HG02759 (cell line): ENCODE results near the gene RMI2.
"Not testable (repeated sequence)": the region's sequence is repeated elsewhere in the genome, so short reads cannot be mapped to it uniquely, and the experiment has no call there.

Source experiments
- ATAC-seq: cut with Tn5 transposase; IDR thresholded peaks from one replicate; pipeline ENCODE4 v1.9.1; 2021; ENCODE audit warnings: mild to moderate bottlenecking, moderate library complexity; ENCODE audit not compliant: unreplicated experiment

Gene RMI2

DNA sequence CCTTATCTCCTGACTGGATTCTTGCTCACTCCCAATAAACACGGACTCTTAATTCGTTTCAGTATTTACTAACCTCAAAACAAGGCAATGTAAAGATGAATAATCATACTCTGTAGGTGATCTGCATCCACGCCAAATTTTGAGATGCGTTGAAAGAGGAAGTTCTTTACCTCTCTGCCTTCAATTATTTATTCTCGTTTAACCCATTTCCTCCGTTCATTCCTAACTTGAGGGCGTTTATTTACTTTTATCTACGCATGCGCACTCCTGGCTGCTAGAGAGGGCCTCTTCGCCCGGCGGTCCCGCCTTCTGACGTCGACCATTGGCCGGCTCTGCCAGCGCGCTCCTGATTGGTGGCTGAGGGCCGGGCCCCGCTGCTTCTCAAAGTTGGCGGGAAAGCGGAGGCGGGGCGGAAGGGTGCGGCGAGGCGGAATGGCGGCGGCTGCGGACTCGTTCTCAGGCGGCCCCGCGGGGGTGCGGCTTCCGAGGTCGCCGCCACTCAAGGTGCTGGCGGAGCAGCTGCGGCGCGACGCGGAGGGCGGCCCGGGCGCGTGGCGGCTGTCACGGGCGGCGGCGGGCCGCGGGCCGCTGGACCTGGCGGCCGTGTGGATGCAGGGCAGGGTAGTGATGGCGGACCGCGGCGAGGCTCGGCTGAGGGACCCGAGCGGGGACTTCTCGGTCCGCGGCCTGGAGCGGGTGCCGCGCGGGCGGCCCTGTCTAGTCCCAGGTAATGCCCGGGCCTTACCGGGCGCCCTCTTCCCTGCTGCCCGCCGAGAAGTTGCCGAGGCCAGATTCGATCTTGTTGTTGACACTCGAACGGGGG is at the start of gene RMI2:
Gene RMI2 (plus strand): TSS at position 420 of the 823 bp plus-strand sequence. CDS start 13 bp downstream, at position 433.
- ATAC-seq, result peak; percentile 98

DNA sequence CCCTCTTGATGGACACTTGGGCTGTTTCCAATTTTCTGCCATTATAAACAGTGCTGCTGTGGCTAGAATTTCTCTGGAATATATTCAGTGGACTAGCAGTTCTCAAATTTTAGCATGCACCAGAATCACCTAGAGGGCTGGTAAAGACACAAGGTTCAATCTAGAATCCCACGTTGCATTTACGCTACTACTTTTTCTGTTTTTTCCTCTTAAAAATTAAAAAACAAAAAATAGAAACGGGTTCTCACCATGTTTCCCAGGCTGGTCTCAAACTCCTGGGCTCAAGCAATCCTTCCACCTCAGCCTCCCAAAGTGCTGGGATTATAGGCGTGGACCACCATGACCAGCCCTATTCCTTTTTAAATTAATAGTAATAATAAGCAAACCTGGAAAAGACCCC is 49.6 kb upstream of the RMI2 start:
- ATAC-seq, result no peak

DNA sequence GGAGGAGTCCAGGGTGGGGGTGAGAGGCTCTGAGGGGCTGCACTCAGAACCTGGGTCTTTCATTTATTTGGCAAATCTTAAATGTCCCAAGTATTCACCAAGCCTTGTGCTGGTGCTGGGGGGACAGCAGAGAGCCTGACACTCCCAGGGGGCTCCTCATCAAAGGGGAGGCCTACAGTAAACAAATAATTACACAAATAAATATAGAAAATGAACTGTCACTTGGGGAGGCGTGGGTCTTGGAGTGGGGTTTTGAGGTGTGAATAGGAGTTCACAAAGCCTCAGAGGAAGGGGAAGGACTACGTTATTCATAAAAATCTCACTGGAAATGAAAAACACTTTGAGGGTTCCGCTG is 48.9 kb upstream of the RMI2 start:
- ATAC-seq, result no peak

DNA sequence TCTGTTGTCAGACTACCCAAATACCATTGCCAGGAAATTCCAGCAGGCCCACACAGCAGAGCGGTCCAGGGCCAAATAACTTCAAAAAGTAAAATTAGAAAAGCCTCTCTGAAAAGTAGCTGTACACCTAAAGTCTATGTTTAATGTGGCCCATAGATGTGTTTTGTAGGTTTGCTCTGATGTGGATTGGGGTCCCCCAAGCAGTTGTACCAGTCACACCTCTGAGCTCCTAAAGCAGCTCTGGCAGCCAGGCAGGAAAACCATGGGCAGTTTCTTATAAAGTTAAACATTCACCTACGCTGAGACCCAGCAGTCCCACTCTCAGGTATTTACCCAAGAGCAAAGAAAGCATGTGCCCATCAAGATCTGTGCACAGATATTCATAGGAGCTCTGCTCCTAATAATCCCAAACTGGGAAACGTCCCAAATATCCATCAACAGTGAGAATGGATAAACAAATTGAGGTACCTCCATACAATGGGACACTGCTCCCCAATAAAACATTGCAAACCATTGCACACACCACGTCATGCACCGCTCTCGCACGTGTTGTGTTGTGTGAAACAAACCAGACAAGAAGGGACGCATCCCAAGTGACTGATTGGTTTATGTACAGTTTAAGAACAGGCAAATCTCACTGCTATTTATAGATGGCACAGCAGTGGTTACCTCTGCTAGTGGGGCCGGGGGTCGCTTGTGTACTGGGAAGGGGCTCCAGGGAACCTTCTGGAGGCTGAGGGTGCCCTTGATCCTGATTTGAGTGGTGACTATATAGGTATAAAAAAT is 48.4 kb upstream of the RMI2 start:
- peak; percentile 13 for ATAC-seq

DNA sequence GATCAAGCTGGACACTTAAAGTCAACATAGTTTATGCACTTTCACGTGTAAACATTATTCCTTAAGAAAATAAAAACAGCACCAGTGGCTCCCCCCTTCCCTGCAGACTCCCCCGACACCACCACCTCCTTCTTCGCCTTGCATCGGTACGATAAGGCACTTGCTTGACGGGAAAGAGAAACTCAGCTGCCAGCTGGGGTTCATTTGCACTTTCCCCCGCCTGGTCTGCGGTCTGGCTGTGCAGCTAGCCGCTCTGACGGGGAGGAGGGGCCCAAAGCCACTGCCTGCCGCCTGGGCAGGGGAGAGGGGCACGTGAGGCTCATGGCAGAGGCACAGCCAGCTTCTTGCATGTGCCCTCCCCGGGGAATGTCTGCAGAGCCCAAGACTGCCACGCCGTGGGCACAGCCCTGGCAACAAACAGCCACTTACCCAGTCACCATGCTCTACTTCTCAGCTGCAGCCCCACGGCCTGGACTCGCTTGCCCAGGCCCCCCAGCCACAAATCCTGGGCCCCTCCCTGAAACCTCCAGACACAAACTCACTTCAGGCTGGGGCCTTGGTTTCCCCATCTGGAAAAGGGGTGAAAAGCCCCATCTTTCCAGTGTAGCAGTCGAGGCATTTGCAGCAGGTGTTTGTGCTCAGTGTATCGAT is 47.6 kb upstream of the RMI2 start:
- ATAC-seq, result peak; percentile 91

DNA sequence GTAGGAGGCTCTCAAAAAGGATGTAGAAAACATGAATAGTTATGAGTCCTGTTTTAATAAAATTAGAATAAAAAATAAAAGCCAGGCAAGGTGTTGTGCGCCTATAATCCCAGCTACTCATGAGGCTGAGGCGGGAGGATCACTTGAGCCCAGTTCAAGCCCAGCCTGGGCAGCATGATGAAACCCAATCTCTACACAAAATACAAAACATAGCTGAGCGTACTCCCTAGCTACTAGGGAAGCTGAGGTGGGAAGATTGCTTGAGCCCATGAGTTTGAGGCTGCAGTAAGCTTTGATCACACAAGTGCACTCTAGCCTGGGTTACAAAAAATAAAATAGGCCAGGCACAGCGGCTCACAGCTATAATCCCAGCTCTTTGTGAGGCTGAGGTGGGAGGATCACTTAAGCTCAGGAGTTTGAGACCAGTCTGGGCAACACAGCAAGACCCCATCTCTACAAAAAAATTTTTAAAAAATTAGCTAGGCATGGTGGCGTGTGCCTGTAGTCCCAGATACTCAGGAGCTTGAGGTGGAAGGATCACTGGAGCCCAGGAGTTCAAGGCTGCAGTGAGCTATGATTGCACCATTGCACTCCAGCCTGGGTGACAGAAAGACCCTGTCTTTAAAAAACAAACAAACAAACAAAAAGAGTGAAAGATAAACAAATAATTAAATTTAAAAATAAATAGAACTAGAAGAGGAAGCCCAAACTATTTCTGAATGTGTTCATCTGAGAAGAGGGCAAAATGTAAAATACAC is 46.9 kb upstream of the RMI2 start:
- ATAC-seq, result no peak

DNA sequence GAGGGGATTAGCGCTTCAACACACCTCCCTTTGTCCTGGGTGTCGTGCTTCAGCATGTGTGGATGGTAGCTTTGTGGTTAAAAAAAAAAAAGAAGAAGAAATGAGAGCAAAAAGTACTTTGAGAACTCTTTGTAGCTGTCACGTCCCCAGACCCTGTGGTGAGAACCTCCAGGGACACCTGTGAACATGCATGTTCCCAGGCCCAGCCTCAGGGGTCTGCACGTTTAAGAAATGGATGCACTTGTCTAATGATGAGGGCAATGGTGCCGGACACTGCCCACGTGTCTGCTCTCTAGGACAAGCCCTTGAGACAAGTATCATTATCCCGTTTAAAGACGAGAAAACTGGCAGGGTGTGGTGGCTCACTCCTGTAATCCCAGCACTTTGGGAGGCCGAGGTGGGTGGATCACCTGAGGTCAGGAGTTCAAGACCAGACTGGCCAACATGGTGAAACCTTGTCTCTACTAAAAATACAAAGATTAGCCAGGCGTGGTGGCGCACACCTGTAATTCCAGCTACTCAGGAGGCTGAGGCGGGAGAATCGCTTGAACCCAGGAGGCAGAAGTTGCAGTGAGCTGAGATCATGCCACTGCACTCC is 46.2 kb upstream of the RMI2 start:
- ATAC-seq, result not testable (repeated sequence)

DNA sequence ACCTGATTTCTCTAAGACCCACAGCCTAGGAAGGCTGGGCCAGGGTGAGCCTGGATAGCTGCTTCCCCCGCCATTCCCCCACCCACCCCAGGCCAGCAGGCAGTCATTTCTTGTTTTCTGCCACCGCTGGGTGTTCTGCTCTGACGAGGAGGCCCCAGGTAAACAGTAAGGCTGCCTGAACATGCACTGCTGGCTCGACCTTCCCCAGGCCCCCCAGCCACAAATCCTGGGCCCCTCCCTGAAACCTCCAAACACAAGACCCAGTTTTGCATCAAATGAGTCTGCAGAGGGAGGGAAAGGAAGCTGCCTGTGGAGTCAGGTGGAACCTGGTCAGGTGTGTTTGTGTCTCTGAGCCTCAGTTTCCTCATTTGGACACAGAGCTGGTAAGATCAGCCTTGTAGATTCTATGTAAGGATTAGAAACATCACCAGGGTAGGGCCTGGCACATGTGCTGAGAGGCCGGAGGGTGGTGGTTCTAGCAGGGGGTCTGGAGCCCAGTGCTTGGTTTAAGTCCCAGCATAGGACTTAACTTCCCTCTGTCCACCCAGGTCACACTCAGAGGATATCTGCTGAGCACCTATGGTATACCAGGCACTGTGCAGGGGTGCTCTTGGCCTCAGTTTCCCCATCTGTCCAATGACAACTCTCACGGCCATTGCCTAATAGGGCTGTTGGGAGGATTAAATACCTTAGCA is 45.2 kb upstream of the RMI2 start:
- no peak for ATAC-seq

DNA sequence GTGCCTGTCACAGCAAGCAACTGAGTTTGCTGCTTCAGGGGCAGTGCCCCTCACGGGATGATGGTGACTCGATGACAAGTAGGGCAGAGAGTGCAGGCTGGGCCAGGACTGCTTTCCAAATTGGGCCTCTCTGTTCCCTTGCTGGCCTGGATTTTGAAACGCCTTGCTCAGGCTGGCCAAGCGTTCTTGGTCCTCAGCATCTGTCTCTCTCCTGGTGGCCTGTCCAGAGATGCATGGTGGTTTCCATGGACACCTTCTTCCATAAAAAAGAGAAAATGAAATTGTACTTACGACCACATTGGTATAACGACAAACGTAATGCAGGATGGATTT is 44.7 kb upstream of the RMI2 start:
- no peak for ATAC-seq

DNA sequence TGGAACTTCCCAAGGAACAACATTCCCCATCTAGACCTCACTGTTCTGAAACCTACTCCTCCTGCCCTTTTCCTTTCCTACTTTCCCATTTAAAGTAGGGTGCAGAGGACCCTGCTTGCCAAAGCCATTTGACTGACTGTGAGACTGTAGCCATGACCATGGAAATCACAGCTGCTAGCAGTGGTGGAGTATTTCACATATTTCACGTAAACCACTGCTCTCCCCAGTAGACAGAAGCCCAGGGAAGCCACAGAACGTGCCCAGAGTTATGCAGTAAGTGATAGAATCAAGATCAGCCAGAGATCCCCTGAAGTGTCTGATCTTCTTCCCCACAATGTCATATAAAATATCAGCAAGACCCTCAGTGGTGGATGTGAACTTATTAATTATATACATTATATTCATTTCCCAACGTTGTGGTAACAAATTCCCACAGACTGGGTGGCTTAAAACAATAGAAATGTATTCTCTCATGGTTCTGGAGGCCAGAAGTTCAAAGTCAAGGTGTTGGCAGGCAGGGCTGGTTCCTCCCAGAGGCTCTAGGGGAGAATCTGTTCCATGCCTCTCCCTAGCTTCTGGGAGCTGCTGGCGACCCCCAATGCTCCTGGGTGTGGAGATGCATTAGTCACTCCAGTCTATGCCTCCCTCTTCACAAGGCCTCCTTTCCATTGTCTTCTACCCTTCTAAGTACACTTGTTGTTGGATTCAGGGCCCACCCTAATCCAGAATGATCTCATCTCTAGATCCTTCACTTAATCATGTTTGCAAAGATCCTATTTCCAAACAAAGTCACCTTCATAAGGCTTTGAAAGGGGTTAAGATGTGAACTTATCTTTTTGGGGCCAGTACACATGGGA is 43.4 kb upstream of the RMI2 start:
- ATAC-seq, result no peak

DNA sequence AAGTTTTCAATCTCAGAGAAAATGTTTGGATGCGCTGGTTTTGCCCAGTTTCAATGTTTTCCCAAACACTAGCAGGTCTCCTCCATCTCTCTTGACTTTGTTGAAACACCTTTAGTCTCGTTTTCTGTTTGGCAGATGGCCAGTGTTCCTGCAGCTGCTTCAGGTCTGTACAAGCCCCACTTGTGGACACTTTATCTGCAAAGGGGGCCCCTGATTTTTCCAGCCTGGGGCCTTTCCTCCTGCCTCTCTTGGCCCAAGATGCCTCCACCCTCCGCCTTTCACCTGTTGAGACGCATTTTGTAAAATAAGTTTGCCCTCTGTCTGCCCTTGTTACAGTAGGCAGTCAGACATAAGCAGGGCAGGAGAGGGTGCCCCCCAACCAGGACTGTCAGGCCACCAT is 42.3 kb upstream of the RMI2 start:
- ATAC-seq, result no peak

DNA sequence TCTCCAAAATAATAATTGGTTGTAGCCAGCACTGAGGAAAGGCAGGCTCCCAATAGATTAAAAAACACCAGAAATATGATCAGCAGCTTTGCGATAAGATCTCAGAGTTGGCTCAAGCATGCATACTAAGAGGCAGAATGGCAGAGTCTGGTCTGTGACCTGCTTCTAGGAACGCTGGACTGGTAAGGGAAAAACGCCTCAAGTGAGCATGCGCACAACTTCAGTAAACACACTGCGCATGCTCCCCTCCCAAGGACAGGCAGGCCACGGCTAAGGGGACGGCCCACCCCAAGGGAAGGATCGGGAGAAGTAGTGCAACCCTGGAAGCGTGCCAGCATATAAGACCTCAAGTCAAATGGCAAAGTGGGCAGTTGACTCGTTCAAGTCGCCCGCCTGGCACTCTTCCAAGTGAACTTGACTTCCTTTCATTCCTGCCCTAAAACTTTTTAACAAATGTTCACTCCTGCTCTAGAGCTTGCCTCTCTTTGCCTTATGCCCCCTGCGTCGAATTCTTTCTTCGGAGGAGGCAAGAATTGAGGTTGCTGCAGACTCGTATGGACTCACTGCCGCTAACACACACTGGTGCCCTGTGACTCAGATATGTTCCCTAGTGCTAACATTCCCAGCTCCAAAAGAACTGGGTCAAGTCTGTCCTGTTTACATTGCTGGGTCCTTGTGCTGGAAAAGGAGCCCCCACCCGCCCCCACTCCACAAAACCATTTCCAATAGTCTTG is 41.7 kb upstream of the RMI2 start:
- no peak for ATAC-seq

DNA sequence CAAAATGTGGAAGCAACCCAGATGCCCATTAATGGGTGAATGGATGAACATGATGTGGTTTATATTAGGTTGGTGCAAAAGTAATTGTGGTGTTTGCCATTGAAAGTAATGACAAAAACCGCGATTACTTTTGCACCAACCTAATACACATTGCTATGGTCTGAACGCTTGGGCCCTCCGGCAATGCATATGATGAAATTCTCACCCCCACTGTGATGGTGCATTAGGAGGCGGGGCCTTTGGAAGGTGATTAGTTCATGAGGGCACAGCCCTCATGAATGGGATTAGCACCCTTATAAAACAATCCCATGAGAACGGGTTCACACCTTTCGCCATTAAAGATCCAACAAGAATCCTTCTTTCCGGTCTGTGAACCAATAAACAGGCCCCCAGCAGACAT is 38.9 kb upstream of the RMI2 start:
- ATAC-seq, result no peak

DNA sequence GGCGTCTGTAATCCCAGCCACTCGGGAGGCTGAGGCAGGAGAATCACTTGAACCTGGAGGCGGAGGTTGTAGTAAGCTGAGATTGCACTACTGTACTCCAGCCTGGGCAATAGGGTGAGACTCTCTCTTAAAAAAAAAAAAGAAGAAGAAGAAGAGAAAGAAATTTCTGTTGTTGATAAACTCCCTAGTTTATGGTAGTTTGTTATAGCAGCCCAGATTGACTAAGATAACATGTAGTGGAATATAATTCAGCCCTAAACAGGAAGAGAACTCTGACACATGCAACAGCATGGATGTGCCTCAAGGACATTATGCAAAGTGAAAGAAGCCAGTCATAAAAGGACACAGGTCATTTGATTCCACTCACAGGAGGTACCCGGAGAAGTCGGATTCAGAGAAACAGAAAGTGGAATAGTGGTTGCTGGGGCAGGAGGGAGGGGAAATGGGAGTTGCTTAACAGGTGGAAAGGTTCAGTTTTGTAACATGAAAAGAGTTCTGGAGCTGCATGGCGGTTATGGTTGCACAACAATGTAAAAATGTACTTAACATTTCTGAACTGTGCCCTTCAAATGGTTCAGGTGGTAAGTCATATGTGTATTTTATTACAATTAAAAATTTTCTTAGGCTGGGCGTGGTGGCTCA is 38.1 kb upstream of the RMI2 start:
- ATAC-seq, result no peak

DNA sequence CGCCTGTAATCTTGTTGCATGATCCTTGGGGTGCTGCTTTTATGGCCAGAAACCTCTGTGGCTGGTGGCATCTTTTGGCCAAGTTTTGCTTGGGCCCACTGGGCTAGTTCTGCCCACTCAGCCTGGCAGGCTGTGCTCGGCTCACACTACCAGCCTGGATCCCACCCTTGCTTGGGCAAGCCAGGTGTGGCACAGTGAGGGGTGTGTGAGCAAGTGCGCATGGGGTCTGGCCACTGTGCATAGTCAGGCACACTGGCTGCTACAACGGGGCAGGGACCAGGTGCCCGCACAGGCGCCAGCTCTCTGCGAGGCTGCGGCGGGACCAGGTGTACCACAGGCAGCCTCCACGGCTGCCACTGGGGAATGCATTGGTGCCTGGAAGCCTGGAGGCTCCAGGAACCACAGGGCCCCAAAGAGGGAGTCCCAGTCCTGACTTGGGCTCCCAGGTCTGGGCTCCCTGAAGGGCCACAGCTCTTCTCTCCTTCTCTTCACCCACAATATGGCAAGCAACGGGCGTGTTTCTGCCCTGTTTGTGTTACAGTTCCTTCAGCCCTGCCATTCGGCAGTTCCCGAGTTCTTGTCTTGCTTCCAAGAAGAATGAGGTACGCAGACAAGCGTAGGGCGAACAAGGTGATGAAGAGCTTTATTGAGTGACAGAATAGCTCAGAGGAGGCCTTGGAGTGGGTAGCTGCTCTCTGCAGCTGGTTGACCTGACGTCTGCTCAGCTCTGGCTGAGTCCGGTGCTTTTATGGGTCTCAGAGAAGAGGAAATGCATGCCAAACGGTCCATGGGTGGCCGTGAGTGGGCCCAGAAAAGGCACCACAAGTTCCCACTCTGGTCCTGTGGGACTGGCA is 37.4 kb upstream of the RMI2 start:
- ATAC-seq, result no peak

DNA sequence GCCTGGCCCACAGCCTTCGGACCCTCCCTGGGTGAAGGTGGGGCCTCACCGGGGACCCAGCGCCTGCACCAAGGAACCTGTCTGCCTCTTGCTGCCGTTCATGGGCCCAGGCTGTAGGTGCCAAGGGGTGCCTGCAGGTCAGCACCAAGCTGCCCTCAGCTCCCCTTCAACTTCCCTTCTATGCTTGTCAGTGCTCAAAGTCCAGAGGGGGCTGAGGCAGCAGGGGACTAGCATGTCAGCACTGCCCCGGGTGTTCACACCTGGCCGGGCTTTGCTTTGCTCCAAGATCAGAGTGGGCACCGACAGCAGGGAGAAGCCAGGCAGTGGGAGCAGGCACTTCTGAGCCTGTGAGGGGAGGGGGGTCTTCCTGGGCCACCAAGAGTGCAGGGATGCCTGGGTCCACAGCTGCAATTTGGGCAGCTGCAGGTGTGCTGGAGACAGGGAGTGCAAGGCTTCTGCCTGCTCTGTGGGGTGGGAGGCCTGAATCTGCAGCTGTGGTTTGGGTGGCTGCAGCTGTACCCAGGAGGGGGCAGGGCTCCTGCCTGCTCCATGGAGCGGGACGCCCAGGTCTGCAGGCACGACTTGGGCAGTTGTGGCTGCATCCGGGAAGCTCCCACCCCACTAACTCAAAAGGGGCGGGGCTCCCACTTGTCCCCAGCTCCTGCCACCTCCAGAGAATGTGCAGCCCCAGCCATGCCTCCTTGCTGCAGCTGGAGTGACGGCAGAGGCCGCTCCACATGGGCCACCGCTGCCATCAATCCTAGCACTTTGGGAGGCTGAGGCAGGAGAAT is 36.6 kb upstream of the RMI2 start:
- ATAC-seq, result peak; percentile 29
